ENCODE measurements around the gene GNPAT. TPM values are rescaled to one million over a fixed set of nuclear protein-coding genes. Genes with fewer than 3 reads are reported as not detected.
"Not testable (repeated sequence)": the region's sequence is repeated elsewhere in the genome, so short reads cannot be mapped to it uniquely, and the experiment has no call there.

Gene GNPAT
- total RNA-seq, 2 experiments from 2014 or later: 38.4 to 38.9 TPM

GRCh38 chr1:231206856-231207255 lies 34.2 kb upstream of the GNPAT start:
- H3K9me3 Mint-ChIP-seq: no peaks in the 10 kb centered on the region
- H3K36me3 Mint-ChIP-seq: no peaks in the 10 kb centered on the region
- peaks cover 16% of the 10 kb centered on the region for H3K4me1 Mint-ChIP-seq
- H3K4me3 Mint-ChIP-seq: no peak overlapping the region
- ATAC-seq (ENCODE audit: low read depth) (no peak), DNase-seq (no peak)
- H3K27me3 Mint-ChIP-seq: no peaks in the 10 kb centered on the region
- H3K27ac Mint-ChIP-seq: no peak overlapping the region
- POLR2A ChIA-PET: no interaction called here

GRCh38 chr1:231207437-231207836 lies 33.6 kb upstream of the GNPAT start:
- ATAC-seq (ENCODE audit: low read depth): no peak
- Mint-ChIP-seq H3K27ac (no peak overlapping the region), H3K4me3 (no peak overlapping the region), H3K9me3 (no peaks in the 10 kb centered on the region), H3K27me3 (no peaks in the 10 kb centered on the region), H3K4me1 (peaks cover 12% of the 10 kb centered on the region), H3K36me3 (no peaks in the 10 kb centered on the region)
- POLR2A ChIA-PET: no interaction called here
- DNase-seq: no peak

- Mint-ChIP-seq H3K9me3 (no peaks in the 10 kb centered on the region), H3K4me1 (peaks cover 7% of the 10 kb centered on the region), H3K27ac (no peak overlapping the region), H3K4me3 (no peak overlapping the region), H3K36me3 (no peaks in the 10 kb centered on the region), H3K27me3 (no peaks in the 10 kb centered on the region)
- DNase-seq (no peak), ATAC-seq (ENCODE audit: low read depth) (no peak)
- POLR2A ChIA-PET: no interaction called here
Observed at GRCh38 chr1:231208980-231209379, 32.0 kb upstream of the GNPAT start.

- Mint-ChIP-seq H3K27ac (no peak overlapping the region), H3K9me3 (no peaks in the 10 kb centered on the region), H3K4me1 (peaks cover 7% of the 10 kb centered on the region), H3K27me3 (no peaks in the 10 kb centered on the region), H3K4me3 (no peak overlapping the region), H3K36me3 (no peaks in the 10 kb centered on the region)
- POLR2A ChIA-PET: interaction anchor here (0.6 kb wide), 1 partner anchor 194 kb away, joined by 8 read pairs; no protein-coding TSS in a partner anchor
- ATAC-seq (ENCODE audit: low read depth) (no peak), DNase-seq (no peak)
Observed at GRCh38 chr1:231209531-231209930, 31.5 kb upstream of the GNPAT start.

- ATAC-seq (ENCODE audit: low read depth) (no peak), DNase-seq (no peak)
- POLR2A ChIA-PET: interaction anchor here (0.6 kb wide), 1 partner anchor 194 kb away, joined by 8 read pairs; no protein-coding TSS in a partner anchor
- H3K36me3 Mint-ChIP-seq: no peaks in the 10 kb centered on the region
- H3K9me3 Mint-ChIP-seq: no peaks in the 10 kb centered on the region
- H3K4me3 Mint-ChIP-seq: no peak overlapping the region
- peaks cover 7% of the 10 kb centered on the region for H3K4me1 Mint-ChIP-seq
- H3K27me3 Mint-ChIP-seq: no peaks in the 10 kb centered on the region
- no peak overlapping the region for H3K27ac Mint-ChIP-seq
Observed at GRCh38 chr1:231210126-231210525, 30.9 kb upstream of the GNPAT start.

GRCh38 chr1:231211005-231211857 lies 29.8 kb upstream of the GNPAT start:
- Mint-ChIP-seq H3K4me3 (peak overlapping the region; percentile 91), H3K27ac (peak overlapping the region; percentile 86), H3K36me3 (no peaks in the 10 kb centered on the region), H3K27me3 (no peaks in the 10 kb centered on the region), H3K4me1 (peaks cover 13% of the 10 kb centered on the region), H3K9me3 (no peaks in the 10 kb centered on the region)
- DNase-seq (peak; percentile 94), ATAC-seq (ENCODE audit: low read depth) (peak; percentile 92)
- POLR2A ChIA-PET: interaction anchor here (1.0 kb wide), 1 partner anchor 233 kb away, joined by 3 read pairs; the partner anchor contains the start of gene TTC13

- POLR2A ChIA-PET; DNase-seq; H3K36me3 Mint-ChIP-seq; H3K4me3 Mint-ChIP-seq; H3K9me3 Mint-ChIP-seq; H3K27ac Mint-ChIP-seq; ATAC-seq (ENCODE audit: low read depth); H3K27me3 Mint-ChIP-seq: not testable (repeated sequence)
- peaks cover 13% of the 10 kb centered on the region for H3K4me1 Mint-ChIP-seq
Observed at GRCh38 chr1:231212301-231212700, 28.7 kb upstream of the GNPAT start.

- DNase-seq (no peak), ATAC-seq (ENCODE audit: low read depth) (no peak)
- H3K36me3 Mint-ChIP-seq: no peaks in the 10 kb centered on the region
- peaks cover 13% of the 10 kb centered on the region for H3K4me1 Mint-ChIP-seq
- POLR2A ChIA-PET: interaction anchor here (0.7 kb wide), 1 partner anchor 27 kb away, joined by 6 read pairs; no protein-coding TSS in a partner anchor
- no peak overlapping the region for H3K4me3 Mint-ChIP-seq
- peaks cover 2% of the 10 kb centered on the region for H3K27me3 Mint-ChIP-seq
- no peaks in the 10 kb centered on the region for H3K9me3 Mint-ChIP-seq
- no peak overlapping the region for H3K27ac Mint-ChIP-seq
Observed at GRCh38 chr1:231213831-231214573, 27.0 kb upstream of the GNPAT start.

- peaks cover 13% of the 10 kb centered on the region for H3K4me1 Mint-ChIP-seq
- ATAC-seq (ENCODE audit: low read depth): no peak
- peaks cover 2% of the 10 kb centered on the region for H3K27me3 Mint-ChIP-seq
Observed at GRCh38 chr1:231214918-231215680, 25.9 kb upstream of the GNPAT start.

GRCh38 chr1:231215681-231216385 lies 25.2 kb upstream of the GNPAT start:
- DNase-seq (no peak), ATAC-seq (ENCODE audit: low read depth) (no peak)
- no peak overlapping the region for H3K27ac Mint-ChIP-seq
- POLR2A ChIA-PET: no interaction called here
- H3K36me3 Mint-ChIP-seq: no peaks in the 10 kb centered on the region
- peaks cover 13% of the 10 kb centered on the region for H3K4me1 Mint-ChIP-seq
- H3K27me3 Mint-ChIP-seq: peaks cover 2% of the 10 kb centered on the region
- H3K9me3 Mint-ChIP-seq: no peaks in the 10 kb centered on the region
- H3K4me3 Mint-ChIP-seq: no peak overlapping the region

More at GRCh38 chr1:231214918-231215680, 25.9 kb upstream of the GNPAT start:
- no peaks in the 10 kb centered on the region for H3K36me3 Mint-ChIP-seq
- no peaks in the 10 kb centered on the region for H3K9me3 Mint-ChIP-seq
- H3K4me3 Mint-ChIP-seq: no peak overlapping the region
- H3K27ac Mint-ChIP-seq: no peak overlapping the region
- DNase-seq: no peak
- POLR2A ChIA-PET: no interaction called here

GRCh38 chr1:231216498-231216897 lies 24.5 kb upstream of the GNPAT start:
- Mint-ChIP-seq H3K4me1 (peaks cover 9% of the 10 kb centered on the region), H3K27me3 (peaks cover 2% of the 10 kb centered on the region), H3K9me3 (no peaks in the 10 kb centered on the region), H3K27ac (no peak overlapping the region), H3K36me3 (no peaks in the 10 kb centered on the region), H3K4me3 (no peak overlapping the region)
- ATAC-seq (ENCODE audit: low read depth): no peak
- POLR2A ChIA-PET: interaction anchor here (1.2 kb wide), 1 partner anchor 11 kb away, joined by 3 read pairs; no protein-coding TSS in a partner anchor
- DNase-seq: no peak

GRCh38 chr1:231217056-231217455 lies 24.0 kb upstream of the GNPAT start:
- H3K4me3 Mint-ChIP-seq: no peak overlapping the region
- peaks cover 6% of the 10 kb centered on the region for H3K4me1 Mint-ChIP-seq
- ATAC-seq (ENCODE audit: low read depth): no peak
- POLR2A ChIA-PET: interaction anchor here (1.2 kb wide), 1 partner anchor 11 kb away, joined by 3 read pairs; no protein-coding TSS in a partner anchor
- DNase-seq: no peak
- H3K27me3 Mint-ChIP-seq: peaks cover 2% of the 10 kb centered on the region
- H3K9me3 Mint-ChIP-seq: no peaks in the 10 kb centered on the region
- H3K36me3 Mint-ChIP-seq: no peaks in the 10 kb centered on the region
- H3K27ac Mint-ChIP-seq: no peak overlapping the region
